ENCODE data around the gene PICK1. TPM values are rescaled to one million over a fixed set of nuclear protein-coding genes. Genes with fewer than 3 reads are reported as not detected.

Gene PICK1
- polyA plus RNA-seq, 1 donor = 32.0 TPM

DNA sequence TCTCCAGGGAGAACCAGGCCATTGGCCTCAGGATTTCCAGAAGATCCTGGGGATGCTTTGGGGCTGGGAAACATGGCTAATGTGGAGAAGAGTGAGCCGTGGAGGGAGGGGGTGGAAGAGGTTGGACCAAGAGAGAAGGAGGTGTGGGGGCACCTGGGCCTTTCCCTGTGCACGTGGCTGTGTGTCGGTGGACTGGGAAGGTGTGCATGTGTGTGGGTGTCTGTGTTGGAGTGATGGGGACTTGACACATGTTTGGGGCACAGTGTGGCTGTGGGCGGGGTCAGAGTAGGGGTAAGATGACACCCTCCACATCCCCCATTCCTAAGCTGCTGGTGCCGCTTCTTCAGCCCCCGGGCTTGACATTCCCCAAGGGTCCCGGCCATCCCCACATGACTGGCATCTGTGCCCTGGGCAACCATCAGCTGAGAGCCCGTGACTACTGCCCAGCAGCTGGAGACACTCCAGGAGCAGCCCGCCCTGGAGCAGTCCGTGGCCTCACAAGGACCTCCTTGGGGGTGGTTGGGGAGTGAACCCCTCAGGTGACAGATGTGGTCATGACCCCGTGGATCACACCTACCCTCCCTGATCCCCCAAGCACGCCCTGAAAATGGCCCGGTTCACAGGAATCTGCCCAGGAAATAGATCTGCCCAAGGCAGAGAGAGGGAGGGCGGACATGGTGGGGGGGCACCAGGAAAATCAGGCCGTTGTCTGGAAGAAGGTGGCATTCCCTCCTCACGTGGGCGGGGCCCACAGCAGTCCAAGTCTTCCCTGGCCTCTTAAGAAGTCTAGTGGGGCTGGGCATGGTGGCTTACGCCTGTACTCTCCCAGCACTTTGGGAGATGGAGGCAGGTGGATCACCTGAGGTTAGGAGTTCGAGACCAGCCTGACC, 38.0 kb upstream of the PICK1 start:
- no CpG with 5 or more reads among the region's 19 CpGs for WGBS (ENCODE audit: insufficient coverage, low lambda C conversion rate)
- no peaks in the 10 kb centered on the region for H3K9me3 ChIP-seq (ENCODE audit: control insufficient read depth, low read depth, low read length)
- H3K4me1 ChIP-seq (ENCODE audit: control insufficient read depth, insufficient read depth, low read length) = peaks cover 8% of the 10 kb centered on the region
- no peak overlapping the region for H3K27ac ChIP-seq (ENCODE audit: low read length)
- no peaks in the 10 kb centered on the region for H3K36me3 ChIP-seq (ENCODE audit: control insufficient read depth, insufficient read depth, low read length)
- H3K27me3 ChIP-seq (ENCODE audit: control insufficient read depth, insufficient read depth, low read length) = no peaks in the 10 kb centered on the region
- DNase-seq = no peak
- no peak overlapping the region for H3K4me3 ChIP-seq (ENCODE audit: low read length)

DNA sequence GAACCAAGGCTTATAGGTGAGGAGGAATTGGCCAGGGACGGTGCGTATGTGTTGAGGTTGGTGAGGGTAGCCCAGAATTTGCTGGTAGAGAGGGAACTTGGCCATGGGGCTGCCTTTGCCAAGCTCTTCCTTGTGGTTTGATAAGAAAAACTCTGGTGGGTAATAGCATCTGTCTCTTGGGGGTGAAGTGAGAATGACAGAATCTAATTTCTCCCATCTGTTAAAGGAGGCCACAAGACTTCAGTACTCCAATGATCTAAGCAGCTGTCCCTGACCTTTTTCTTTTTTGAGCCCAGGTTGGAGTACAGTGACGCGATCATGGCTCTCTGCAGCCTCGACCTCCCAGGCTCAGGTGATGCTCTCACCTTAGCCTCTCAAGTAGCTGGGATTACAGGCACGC, 36.0 kb upstream of the PICK1 start:
- Histone ChIP-seq H3K36me3 (ENCODE audit: control insufficient read depth, insufficient read depth, low read length) (no peaks in the 10 kb centered on the region), H3K27ac (ENCODE audit: low read length) (no peak overlapping the region), H3K4me3 (ENCODE audit: low read length) (no peak overlapping the region), H3K4me1 (ENCODE audit: control insufficient read depth, insufficient read depth, low read length) (peaks cover 8% of the 10 kb centered on the region), H3K9me3 (ENCODE audit: control insufficient read depth, low read depth, low read length) (no peaks in the 10 kb centered on the region), H3K27me3 (ENCODE audit: control insufficient read depth, insufficient read depth, low read length) (peaks cover 2% of the 10 kb centered on the region)
- no peak for DNase-seq
- no CpG with 5 or more reads among the region's 6 CpGs for WGBS (ENCODE audit: insufficient coverage, low lambda C conversion rate)

DNA sequence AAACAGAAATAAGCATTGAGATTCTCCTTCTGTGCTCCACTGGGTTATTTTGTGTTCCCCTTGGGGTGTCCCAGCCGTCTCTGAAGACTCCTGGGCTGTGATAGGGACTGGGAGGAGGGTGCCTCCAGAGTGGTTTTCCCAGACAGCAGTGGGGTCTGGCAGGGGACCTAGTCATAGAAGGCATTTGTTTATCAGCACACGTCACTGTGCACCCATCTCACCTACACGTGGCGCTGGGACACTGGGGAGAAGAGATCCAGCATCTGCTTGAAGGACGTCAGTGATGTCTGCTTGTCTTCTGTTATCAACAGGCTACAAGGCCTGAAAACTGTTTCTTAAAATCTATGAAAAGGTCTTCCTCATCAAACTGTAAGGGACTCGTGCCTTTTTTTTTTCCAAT, 34.2 kb upstream of the PICK1 start:
- H3K9me3 ChIP-seq (ENCODE audit: control insufficient read depth, low read depth, low read length) = no peaks in the 10 kb centered on the region
- no peaks in the 10 kb centered on the region for H3K36me3 ChIP-seq (ENCODE audit: control insufficient read depth, insufficient read depth, low read length)
- no peaks in the 10 kb centered on the region for H3K4me1 ChIP-seq (ENCODE audit: control insufficient read depth, insufficient read depth, low read length)
- DNase-seq = no peak
- H3K27ac ChIP-seq (ENCODE audit: low read length) = no peak overlapping the region
- peaks cover 2% of the 10 kb centered on the region for H3K27me3 ChIP-seq (ENCODE audit: control insufficient read depth, insufficient read depth, low read length)
- no peak overlapping the region for H3K4me3 ChIP-seq (ENCODE audit: low read length)
- WGBS (ENCODE audit: insufficient coverage, low lambda C conversion rate) = 78% methylated on average over 1 of the region's 6 CpGs

DNA sequence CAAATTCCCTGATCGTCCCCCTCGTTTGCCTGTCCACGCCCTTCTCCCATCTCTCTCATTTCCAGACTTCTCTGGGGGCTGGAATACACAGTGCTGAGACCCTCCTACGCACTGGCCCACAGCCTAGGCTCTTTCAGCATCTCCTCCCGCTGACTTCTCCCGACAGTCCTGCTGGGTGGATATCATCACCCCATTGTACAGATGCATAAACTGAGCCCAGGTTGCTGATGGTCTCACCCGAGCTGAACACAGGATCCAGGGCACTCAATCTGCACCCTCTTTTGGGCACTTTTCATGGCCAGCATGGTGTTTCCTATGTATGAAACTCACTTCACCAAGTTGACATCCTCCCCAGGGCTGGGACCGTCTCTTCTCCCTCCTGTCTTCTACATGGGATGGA, 31.7 kb upstream of the PICK1 start:
- 100% methylated on average over 3 of the region's 8 CpGs for WGBS (ENCODE audit: insufficient coverage, low lambda C conversion rate)
- Histone ChIP-seq H3K4me1 (ENCODE audit: control insufficient read depth, insufficient read depth, low read length) (peaks cover 7% of the 10 kb centered on the region), H3K27me3 (ENCODE audit: control insufficient read depth, insufficient read depth, low read length) (peaks cover 2% of the 10 kb centered on the region), H3K36me3 (ENCODE audit: control insufficient read depth, insufficient read depth, low read length) (no peaks in the 10 kb centered on the region), H3K9me3 (ENCODE audit: control insufficient read depth, low read depth, low read length) (no peaks in the 10 kb centered on the region), H3K27ac (ENCODE audit: low read length) (no peak overlapping the region), H3K4me3 (ENCODE audit: low read length) (no peak overlapping the region)
- no peak for DNase-seq

DNA sequence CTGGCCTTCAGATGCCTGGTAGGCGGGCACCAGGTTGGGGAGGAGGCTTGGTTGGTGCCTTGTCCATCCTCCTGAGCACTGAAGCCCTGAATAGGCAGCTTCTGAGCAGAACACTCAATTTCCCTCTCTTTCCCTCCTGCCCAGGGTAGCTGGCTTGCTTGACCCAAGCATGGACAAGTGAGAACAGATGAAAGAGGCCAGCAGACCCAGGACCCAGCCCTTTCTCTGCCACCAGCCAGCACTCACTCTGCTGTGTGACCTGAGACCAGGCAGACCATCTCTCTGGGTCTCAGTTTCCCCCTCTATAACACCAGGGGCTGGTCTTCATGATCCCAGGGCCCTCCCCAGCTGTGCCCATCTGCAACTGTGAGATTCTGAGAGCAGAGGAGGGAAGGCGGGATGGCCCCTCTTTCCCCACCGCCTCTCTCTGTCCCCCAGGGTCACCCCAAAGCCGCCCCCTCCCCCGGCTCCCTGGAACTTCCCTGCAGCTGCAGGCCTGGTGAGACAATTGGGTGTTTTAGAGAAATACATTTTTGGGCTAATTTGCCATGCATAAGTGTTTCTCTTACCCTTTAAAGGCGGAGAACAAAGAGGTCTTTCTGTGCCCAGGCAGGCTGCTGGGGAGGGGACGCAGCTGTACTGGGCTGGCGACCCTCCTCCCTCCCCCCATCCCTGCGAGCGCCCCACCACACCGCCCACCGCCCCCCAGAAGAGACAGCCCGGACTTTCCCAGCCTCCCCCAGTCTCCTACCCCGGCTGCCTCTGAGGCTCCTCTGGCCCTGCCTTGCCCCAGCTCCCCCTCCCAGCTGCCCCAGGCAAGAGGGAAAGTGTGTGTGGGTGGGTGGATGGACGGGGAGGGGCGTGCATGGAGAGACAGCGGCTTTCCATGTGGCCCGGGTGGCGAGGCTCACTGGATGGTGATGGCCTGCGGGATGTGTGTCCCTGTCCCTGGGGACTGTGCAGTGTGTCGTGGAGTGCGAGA, 30.8 kb upstream of the PICK1 start:
- no peaks in the 10 kb centered on the region for H3K36me3 ChIP-seq (ENCODE audit: control insufficient read depth, insufficient read depth, low read length)
- no CpG with 5 or more reads among the region's 22 CpGs for WGBS (ENCODE audit: insufficient coverage, low lambda C conversion rate)
- no peak overlapping the region for H3K4me3 ChIP-seq (ENCODE audit: low read length)
- no peak overlapping the region for H3K27ac ChIP-seq (ENCODE audit: low read length)
- H3K9me3 ChIP-seq (ENCODE audit: control insufficient read depth, low read depth, low read length) = no peaks in the 10 kb centered on the region
- peaks cover 2% of the 10 kb centered on the region for H3K27me3 ChIP-seq (ENCODE audit: control insufficient read depth, insufficient read depth, low read length)
- peaks cover 9% of the 10 kb centered on the region for H3K4me1 ChIP-seq (ENCODE audit: control insufficient read depth, insufficient read depth, low read length)
- no peak for DNase-seq

GRCh38 chr22:38027487-38027886, 29.7 kb upstream of the PICK1 start:
- H3K36me3 ChIP-seq (ENCODE audit: control insufficient read depth, insufficient read depth, low read length) = no peaks in the 10 kb centered on the region
- no peak overlapping the region for H3K27ac ChIP-seq (ENCODE audit: low read length)
- no peak for DNase-seq
- no peaks in the 10 kb centered on the region for H3K9me3 ChIP-seq (ENCODE audit: control insufficient read depth, low read depth, low read length)
- H3K4me3 ChIP-seq (ENCODE audit: low read length) = no peak overlapping the region
- peaks cover 9% of the 10 kb centered on the region for H3K4me1 ChIP-seq (ENCODE audit: control insufficient read depth, insufficient read depth, low read length)
- H3K27me3 ChIP-seq (ENCODE audit: control insufficient read depth, insufficient read depth, low read length) = peaks cover 2% of the 10 kb centered on the region
- WGBS (ENCODE audit: insufficient coverage, low lambda C conversion rate) = no CpG with 5 or more reads among the region's 9 CpGs

GRCh38 chr22:38028344-38029130, 28.7 kb upstream of the PICK1 start:
- no peaks in the 10 kb centered on the region for H3K36me3 ChIP-seq (ENCODE audit: control insufficient read depth, insufficient read depth, low read length)
- H3K27ac ChIP-seq (ENCODE audit: low read length) = no peak overlapping the region
- peaks cover 2% of the 10 kb centered on the region for H3K27me3 ChIP-seq (ENCODE audit: control insufficient read depth, insufficient read depth, low read length)
- peaks cover 13% of the 10 kb centered on the region for H3K4me1 ChIP-seq (ENCODE audit: control insufficient read depth, insufficient read depth, low read length)
- DNase-seq = no peak
- WGBS (ENCODE audit: insufficient coverage, low lambda C conversion rate) = no CpG with 5 or more reads among the region's 15 CpGs
- H3K9me3 ChIP-seq (ENCODE audit: control insufficient read depth, low read depth, low read length) = no peaks in the 10 kb centered on the region
- H3K4me3 ChIP-seq (ENCODE audit: low read length) = no peak overlapping the region

DNA sequence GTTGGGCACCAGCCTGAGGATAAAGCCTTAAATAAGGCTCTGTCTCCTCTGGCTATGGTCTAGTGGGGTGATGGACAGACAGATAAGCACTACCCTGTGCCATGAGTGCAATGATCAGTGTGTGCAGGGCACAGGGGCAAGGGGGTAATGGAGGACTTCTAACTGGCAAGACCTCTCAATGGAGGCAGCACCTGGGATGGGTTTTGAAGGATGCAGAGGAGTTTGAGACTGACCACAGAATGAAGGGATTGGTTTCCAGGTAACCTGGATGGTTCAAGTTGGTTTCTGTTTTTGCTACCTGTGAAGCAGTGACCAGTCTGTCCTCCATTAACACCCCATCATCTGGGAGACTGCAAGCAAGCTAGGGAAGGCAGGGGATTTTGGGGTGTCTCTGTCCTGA, 27.8 kb upstream of the PICK1 start:
- DNase-seq = no peak
- H3K9me3 ChIP-seq (ENCODE audit: control insufficient read depth, low read depth, low read length) = no peaks in the 10 kb centered on the region
- H3K27me3 ChIP-seq (ENCODE audit: control insufficient read depth, insufficient read depth, low read length) = peaks cover 2% of the 10 kb centered on the region
- no peak overlapping the region for H3K4me3 ChIP-seq (ENCODE audit: low read length)
- no peak overlapping the region for H3K27ac ChIP-seq (ENCODE audit: low read length)
- no peaks in the 10 kb centered on the region for H3K36me3 ChIP-seq (ENCODE audit: control insufficient read depth, insufficient read depth, low read length)
- peaks cover 21% of the 10 kb centered on the region for H3K4me1 ChIP-seq (ENCODE audit: control insufficient read depth, insufficient read depth, low read length)

DNA sequence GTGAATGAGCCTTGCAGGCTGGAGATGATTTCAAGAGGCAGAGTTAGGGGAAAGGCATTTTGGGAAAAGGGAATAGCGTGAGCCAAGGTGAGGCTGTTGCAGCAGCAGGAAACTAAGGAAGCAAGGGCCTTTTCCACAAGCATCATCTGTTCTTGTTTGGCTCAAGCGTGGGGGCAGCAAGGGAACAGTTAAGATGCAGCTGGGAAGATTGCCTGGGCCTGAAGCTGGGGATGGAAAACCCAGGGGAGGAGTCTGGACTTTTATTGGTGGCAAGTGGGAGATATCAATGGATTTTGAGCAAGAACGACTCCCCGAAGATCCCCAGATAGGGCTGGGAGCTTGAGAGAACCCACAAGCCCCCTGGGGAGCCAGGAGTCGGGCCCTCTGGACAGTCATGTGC, 27.3 kb upstream of the PICK1 start:
- Histone ChIP-seq H3K9me3 (ENCODE audit: control insufficient read depth, low read depth, low read length) (no peaks in the 10 kb centered on the region), H3K27me3 (ENCODE audit: control insufficient read depth, insufficient read depth, low read length) (peaks cover 2% of the 10 kb centered on the region), H3K4me3 (ENCODE audit: low read length) (no peak overlapping the region), H3K27ac (ENCODE audit: low read length) (no peak overlapping the region), H3K4me1 (ENCODE audit: control insufficient read depth, insufficient read depth, low read length) (peaks cover 21% of the 10 kb centered on the region), H3K36me3 (ENCODE audit: control insufficient read depth, insufficient read depth, low read length) (no peaks in the 10 kb centered on the region)
- no peak for DNase-seq
- no CpG with 5 or more reads among the region's 5 CpGs for WGBS (ENCODE audit: insufficient coverage, low lambda C conversion rate)
